ENCODE results near the gene FAAP20.

GRCh38 chr1:2163205-2163604 is 31.4 kb downstream of the FAAP20 start:
- no peak for TF ChIP-seq CTCF (IDR thresholded peaks at IDR 0.05; ENCODE audit: low read length)
- no peak for TF ChIP-seq EZH2phosphoT487 (IDR thresholded peaks at IDR 0.05; ENCODE audit: low read length)
